NCI-H82 (cell line): ENCODE data around the gene JOSD1.
A peak's percentile ranks its signal among the peaks of the same experiment; 100 is the strongest.

ENCODE experiments used
- DNase-seq: peaks from one replicate; lab custom pipeline; 2025; lab: John Stamatoyannopoulos, UW

JOSD1 gene

GRCh38 chr22:38733329-38733723 lies 32.6 kb upstream of the JOSD1 start:
- peak; percentile 54 for DNase-seq

- no peak for DNase-seq
Measured at GRCh38 chr22:38732251-38732815, 31.6 kb upstream of the JOSD1 start.

GRCh38 chr22:38731703-38732161 lies 31.0 kb upstream of the JOSD1 start:
- no peak for DNase-seq

- no peak for DNase-seq
Measured at GRCh38 chr22:38730411-38730871, 29.7 kb upstream of the JOSD1 start.

- no peak for DNase-seq
Measured at GRCh38 chr22:38729946-38730345, 29.2 kb upstream of the JOSD1 start.

GRCh38 chr22:38728871-38729796 lies 28.4 kb upstream of the JOSD1 start:
- no peak for DNase-seq

- no peak for DNase-seq
Measured at GRCh38 chr22:38727530-38728451, 27.0 kb upstream of the JOSD1 start.

GRCh38 chr22:38727123-38727522 lies 26.4 kb upstream of the JOSD1 start:
- no peak for DNase-seq

GRCh38 chr22:38725900-38726655 lies 25.3 kb upstream of the JOSD1 start:
- no peak for DNase-seq

GRCh38 chr22:38724926-38725571 lies 24.3 kb upstream of the JOSD1 start:
- peak; percentile 57 for DNase-seq

- DNase-seq, result no peak
Measured at GRCh38 chr22:38724176-38724575, 23.4 kb upstream of the JOSD1 start.

- DNase-seq, result no peak
Measured at GRCh38 chr22:38721551-38721950, 20.8 kb upstream of the JOSD1 start.

GRCh38 chr22:38720350-38720749 lies 19.6 kb upstream of the JOSD1 start:
- no peak for DNase-seq

- no peak for DNase-seq
Measured at GRCh38 chr22:38719196-38719595, 18.5 kb upstream of the JOSD1 start.

GRCh38 chr22:38718414-38718813 lies 17.7 kb upstream of the JOSD1 start:
- peak; percentile 36 for DNase-seq

GRCh38 chr22:38717244-38717643 lies 16.5 kb upstream of the JOSD1 start:
- no peak for DNase-seq

GRCh38 chr22:38716826-38717225 lies 16.1 kb upstream of the JOSD1 start:
- DNase-seq, result no peak

GRCh38 chr22:38716271-38716670 lies 15.5 kb upstream of the JOSD1 start:
- DNase-seq, result no peak

- no peak for DNase-seq
Measured at GRCh38 chr22:38715852-38716251, 15.1 kb upstream of the JOSD1 start.

- no peak for DNase-seq
Measured at GRCh38 chr22:38715176-38715764, 14.5 kb upstream of the JOSD1 start.

- DNase-seq, result no peak
Measured at GRCh38 chr22:38713921-38714320, 13.2 kb upstream of the JOSD1 start.
